ENCODE results near the gene NSFL1C. TPM values are rescaled to one million over a fixed set of nuclear protein-coding genes. Genes with fewer than 3 reads are reported as not detected.

NSFL1C gene
- total RNA-seq, 1 experiment from 2014 or later: 24.2 TPM

DNA sequence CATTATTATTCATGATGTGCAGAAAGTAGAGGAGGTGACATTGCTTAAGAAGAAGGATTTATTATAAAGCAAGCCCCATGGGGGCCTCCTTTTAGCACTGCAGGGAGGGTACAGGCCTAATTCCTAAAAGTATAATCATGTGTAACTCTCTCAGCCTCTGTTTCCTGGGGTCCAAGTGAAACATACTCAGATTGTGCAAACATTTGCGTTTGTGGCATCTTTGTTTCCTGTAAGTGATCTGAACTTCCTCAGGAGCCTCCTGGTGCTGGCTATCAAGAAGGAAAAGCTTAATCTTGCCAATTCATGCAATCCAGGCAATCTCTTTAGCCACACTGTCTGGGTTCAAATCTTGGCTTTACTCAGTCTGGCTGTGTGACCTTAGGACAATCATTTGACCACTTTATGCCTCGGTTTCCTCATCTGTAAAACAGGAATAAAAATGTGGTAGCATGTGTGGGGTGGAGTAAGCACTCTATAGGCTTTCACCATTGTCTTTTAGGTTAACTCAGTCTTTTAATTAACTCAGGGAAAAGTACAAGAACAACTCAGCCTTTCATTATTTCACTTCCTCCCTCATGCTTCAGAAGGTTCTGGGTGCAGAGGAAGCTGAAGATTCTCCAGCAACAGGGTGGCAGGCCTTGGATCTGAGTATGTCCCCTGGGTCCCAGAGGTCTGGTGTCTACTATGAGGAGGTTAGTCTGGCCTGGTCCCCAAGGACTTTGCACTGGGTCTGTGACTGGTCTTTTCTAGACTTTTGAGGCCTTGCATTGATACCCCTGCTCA is 25.4 kb upstream of the NSFL1C start:
- no peak for DNase-seq
- Histone ChIP-seq H3K4me3 (ENCODE audit: insufficient read depth, low read depth, low read length) (no peak overlapping the region), H3K27me3 (ENCODE audit: control insufficient read depth, insufficient read depth, low read length) (no peaks in the 10 kb centered on the region; the same call in 1 of the 2 replicates), H3K36me3 (replicated peaks; ENCODE audit: control insufficient read depth, insufficient read depth, low read length) (no peaks in the 10 kb centered on the region)

DNA sequence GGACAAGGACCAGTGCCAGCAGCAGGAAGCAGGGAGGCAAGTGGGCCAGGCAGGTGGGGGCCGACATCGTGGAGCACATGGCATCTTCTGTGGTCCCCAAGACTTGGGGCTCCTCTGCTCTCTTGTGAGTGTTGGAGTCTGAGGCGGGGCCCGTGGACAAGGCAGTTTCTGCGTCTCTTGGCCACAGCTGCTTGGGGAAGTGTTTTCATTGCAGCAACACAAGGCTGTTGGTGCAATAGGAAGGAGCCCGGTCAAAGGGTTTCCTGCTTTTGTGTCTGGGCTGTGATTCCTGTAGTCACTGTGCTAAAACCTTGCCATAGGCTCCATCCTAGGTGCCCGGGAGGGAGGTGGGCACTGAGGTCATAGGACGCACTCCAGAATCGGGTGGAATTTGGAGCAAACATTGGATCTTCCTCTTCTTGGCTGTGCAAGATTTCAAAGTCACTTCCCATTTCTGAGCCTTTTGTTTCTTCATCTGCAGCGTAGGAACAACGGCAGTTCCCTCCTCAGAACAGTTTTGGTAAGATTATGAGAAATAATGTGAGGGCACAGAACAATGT is 24.7 kb upstream of the NSFL1C start, which contains the start of gene SIRPB2:
SIRPB2 (minus strand) TSS at position 140 of the 560 bp plus-strand sequence; CDS start at position 79, 61 bp downstream.
- Histone ChIP-seq H3K4me3 (ENCODE audit: insufficient read depth, low read depth, low read length) (no peak within 1 kb of the TSS), H3K27me3 (ENCODE audit: control insufficient read depth, insufficient read depth, low read length) (no peaks in the 10 kb centered on the region; the same call in 1 of the 2 replicates), H3K36me3 (replicated peaks; ENCODE audit: control insufficient read depth, insufficient read depth, low read length) (no peaks in the 10 kb centered on the region)
- DNase-seq: no peak

DNA sequence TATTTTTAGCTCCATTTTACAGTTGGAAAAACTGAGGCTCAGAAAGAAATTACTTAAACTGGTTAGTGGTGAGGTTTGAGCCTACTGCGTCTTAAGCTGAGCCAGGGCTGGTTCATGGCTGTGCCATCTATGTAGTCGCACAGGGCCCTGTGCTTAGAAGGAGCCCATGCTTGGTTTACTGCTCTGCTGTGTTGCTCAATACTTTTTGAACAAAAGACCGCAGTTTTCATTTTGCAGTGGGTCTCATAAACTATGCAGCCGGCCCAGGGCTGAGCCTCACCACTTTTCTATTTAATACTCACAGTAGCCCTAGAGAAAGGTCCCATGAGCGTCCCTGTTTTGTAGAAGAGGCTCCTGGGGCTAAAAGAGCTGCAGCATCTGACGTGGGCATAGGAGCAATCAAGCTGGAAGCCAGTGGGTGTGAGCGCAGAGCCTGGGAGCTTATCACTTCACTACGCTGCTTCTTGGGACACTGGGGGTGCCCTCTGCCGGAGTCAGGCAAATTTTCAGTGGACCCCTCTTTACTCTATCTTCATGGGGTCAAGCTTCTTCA is 24.1 kb upstream of the NSFL1C start:
- Histone ChIP-seq H3K4me3 (ENCODE audit: insufficient read depth, low read depth, low read length) (no peak overlapping the region), H3K27me3 (ENCODE audit: control insufficient read depth, insufficient read depth, low read length) (no peaks in the 10 kb centered on the region; the same call in 1 of the 2 replicates), H3K36me3 (replicated peaks; ENCODE audit: control insufficient read depth, insufficient read depth, low read length) (no peaks in the 10 kb centered on the region)
- DNase-seq: no peak

DNA sequence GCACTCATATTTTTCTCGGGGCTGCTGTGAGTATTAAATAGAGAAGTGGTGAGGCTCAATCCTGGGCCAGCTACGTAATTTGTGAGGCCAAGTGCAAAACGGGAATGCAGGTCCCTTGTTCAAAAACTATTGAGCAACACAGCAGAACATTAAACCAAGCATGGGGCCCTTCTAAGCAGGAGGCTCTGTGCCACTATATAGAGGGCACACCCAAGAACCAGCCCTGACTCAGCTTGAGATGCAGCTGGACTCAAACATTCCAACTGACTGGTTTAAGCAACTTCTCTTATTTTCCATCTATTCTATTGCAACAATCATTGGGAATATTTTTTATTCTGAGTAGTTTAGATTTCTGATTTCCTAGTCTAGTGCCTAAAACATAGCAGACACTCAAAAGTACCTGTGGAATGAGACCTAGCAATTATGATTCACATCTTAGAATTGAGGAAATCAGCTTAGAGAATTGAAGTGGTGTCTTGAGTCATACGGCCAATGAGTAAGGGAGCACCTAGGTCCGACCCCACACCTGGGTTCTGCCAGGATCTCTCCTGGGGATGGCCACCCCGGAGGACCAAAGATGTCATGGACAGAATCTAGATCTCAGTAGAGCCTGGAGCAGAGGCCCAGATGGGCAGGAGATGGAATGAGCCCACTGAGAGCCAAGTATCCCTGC is 23.3 kb upstream of the NSFL1C start:
- no peak for DNase-seq
- no peaks in the 10 kb centered on the region; the same call in 1 of the 2 replicates for H3K27me3 ChIP-seq (ENCODE audit: control insufficient read depth, insufficient read depth, low read length)

DNA sequence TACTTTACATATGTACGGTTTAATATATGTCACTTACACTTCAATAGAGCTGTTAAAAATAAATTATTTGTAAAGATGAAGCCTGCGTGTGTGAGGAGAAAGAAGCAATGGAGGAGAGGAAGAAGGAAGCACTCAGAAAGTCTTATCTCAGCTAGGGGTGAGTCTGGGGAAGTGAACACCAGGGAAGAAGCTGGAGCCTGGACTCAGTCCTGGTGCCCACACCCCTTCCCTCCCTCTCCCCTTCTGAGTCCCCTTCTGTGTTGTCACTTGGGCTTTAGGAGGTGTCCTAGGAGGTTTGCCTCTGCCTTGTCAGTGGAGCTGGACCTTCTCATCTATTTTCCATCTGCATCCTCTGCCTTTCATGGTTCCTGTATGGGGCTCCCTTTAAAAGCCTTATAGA is 22.7 kb upstream of the NSFL1C start:
- Histone ChIP-seq H3K36me3 (replicated peaks; ENCODE audit: control insufficient read depth, insufficient read depth, low read length) (no peaks in the 10 kb centered on the region), H3K27me3 (ENCODE audit: control insufficient read depth, insufficient read depth, low read length) (no peaks in the 10 kb centered on the region; the same call in 1 of the 2 replicates), H3K4me3 (ENCODE audit: insufficient read depth, low read depth, low read length) (no peak overlapping the region)
- DNase-seq: no peak

More for the DNA sequence above, 23.3 kb upstream of the NSFL1C start:
- Histone ChIP-seq H3K36me3 (replicated peaks; ENCODE audit: control insufficient read depth, insufficient read depth, low read length) (no peaks in the 10 kb centered on the region), H3K4me3 (ENCODE audit: insufficient read depth, low read depth, low read length) (no peak overlapping the region)

DNA sequence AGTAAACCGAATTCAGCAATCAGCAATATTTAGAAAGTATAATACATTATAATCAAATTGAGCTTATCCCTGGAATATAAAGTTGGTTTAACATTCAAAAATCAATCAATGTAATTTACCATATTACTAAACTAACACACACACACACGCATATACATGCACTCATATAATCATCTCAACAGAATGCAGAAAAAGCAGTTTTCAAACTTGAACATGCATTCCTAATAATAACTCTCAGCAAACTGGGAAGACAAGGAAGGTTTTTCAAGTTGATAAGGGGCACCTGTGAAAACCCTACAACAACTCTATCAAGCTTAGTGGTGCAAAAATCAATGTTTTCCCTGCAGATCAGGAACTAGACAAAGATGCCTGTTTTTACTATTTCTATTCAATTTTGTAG is 19.9 kb upstream of the NSFL1C start:
- DNase-seq: no peak
- Histone ChIP-seq H3K4me3 (ENCODE audit: insufficient read depth, low read depth, low read length) (no peak overlapping the region), H3K27me3 (ENCODE audit: control insufficient read depth, insufficient read depth, low read length) (no peaks in the 10 kb centered on the region; the same call in 1 of the 2 replicates), H3K36me3 (replicated peaks; ENCODE audit: control insufficient read depth, insufficient read depth, low read length) (no peaks in the 10 kb centered on the region)

DNA sequence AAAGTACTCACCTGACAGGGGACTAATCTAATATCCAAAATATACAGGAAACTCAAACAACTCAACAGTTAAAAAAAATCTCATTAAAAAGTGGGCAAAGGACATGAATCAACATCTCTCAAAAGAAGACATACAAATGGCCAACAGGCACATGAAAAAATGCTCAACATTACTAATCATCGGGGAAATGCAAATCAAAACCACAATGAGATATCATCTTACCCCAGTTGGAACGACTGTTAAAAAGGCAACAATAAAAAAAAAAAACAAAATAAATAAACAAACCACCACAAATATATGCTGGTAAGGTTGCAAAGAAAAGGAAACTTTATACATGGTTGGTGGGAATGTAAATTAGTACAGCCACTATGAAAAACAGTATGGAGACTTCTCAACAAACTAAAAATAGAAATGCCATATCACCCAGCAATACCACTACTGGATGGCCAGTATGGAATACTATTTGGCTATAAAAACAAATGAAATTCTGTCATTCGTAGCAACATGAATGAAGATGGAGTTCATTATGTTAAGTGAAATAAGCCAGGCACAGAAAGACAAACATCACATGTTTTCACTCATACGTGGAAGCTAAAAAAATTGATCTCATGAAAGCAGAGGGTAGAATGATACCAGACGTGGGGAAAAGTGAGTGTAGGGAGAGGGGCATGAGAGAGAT is 17.9 kb upstream of the NSFL1C start:
- Histone ChIP-seq H3K27me3 (ENCODE audit: control insufficient read depth, insufficient read depth, low read length) (no peaks in the 10 kb centered on the region; the same call in 1 of the 2 replicates), H3K36me3 (replicated peaks; ENCODE audit: control insufficient read depth, insufficient read depth, low read length) (no peaks in the 10 kb centered on the region), H3K4me3 (ENCODE audit: insufficient read depth, low read depth, low read length) (no peak overlapping the region)
- no peak for DNase-seq

DNA sequence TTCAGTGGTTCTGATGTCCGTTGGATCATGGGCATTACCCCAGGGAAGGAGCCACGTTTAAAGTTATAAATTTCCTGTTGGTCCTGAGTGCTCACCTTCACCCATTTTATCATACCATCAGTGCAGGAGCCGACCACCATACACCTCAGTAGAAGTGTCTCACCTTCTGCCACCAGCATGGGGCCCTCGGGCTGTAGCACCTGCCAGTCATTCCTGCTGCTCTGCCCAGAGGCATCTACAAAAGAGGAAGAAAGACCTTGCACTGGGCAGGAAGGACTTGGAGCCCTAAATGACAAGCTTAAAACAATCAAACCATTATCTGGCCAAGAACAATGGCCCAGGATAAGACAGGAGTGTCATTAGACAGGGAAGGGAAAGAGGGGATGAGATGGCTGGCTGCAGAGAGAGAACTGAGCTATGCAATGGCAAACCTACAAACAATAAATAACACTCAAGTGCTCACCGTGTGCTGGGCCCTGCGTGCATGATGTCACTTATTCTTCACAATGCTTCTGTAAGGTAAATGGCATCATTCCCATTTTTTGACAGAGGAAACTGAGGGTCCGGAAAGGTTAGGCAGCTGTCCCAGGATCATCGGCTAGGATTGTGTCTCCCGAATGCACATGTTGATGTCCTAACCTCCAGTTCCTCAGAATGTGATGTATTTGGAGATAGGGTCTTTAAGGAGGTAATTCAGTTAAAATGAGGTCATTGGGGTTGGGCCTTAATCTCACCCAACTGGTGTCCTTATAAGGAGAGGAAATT is 13.4 kb upstream of the NSFL1C start:
- Histone ChIP-seq H3K36me3 (replicated peaks; ENCODE audit: control insufficient read depth, insufficient read depth, low read length) (no peaks in the 10 kb centered on the region), H3K4me3 (ENCODE audit: insufficient read depth, low read depth, low read length) (no peak overlapping the region), H3K27me3 (ENCODE audit: control insufficient read depth, insufficient read depth, low read length) (no peaks in the 10 kb centered on the region)
- DNase-seq: no peak

DNA sequence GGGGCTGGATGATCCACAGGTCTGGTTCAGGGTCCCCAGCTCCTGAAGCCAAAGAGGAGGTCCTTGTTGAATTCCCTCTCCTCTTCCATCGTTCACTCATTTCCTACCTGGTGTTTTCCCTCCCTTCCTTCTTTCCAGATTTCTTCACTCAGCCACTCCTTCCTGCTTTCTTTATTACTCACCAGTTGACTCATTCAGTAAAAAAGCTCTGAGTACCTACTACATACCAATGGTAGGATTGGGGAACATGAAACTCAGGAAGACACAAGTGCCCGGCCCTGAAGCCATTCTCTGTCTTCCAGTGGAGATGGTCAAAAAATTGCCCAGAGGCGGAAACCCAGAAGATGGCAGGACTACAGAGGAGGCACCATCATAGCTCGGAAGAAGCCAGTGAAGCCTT is 11.9 kb upstream of the NSFL1C start:
- no peak overlapping the region for H3K4me3 ChIP-seq (ENCODE audit: insufficient read depth, low read depth, low read length)
- no peaks in the 10 kb centered on the region for H3K36me3 ChIP-seq (replicated peaks; ENCODE audit: control insufficient read depth, insufficient read depth, low read length)
- DNase-seq: no peak
- no peaks in the 10 kb centered on the region for H3K27me3 ChIP-seq (ENCODE audit: control insufficient read depth, insufficient read depth, low read length)

DNA sequence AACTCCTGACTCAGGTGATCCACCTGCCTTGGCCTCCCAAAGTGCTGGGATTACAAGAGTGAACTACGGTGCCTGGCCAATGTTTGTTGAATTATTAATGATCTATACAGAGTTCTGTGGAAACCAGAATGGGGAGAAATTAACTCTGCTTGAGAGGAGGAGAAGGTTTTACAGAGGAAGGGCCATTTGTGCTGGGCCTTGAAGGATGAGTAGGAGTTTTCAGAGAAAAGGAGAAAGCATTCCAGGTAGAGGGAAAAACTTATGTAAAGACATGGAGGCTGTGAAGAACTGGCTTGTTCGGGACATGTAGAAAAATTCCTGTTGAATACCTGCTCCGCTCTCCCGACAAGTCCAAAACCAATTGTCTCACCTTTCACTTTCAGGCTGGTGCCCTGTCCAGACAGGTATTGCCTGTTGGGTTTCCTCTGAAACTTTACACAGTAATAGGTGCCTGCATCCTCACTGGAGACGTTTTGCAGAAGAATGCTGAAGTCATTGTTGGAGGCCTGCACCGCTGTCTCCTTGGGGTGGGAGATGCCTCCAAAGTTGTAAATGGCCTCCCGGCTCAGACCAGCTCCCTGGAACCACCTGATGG is 11.3 kb upstream of the NSFL1C start:
- no peak for DNase-seq
- Histone ChIP-seq H3K36me3 (replicated peaks; ENCODE audit: control insufficient read depth, insufficient read depth, low read length) (no peaks in the 10 kb centered on the region), H3K27me3 (ENCODE audit: control insufficient read depth, insufficient read depth, low read length) (no peaks in the 10 kb centered on the region), H3K4me3 (ENCODE audit: insufficient read depth, low read depth, low read length) (no peak overlapping the region)

DNA sequence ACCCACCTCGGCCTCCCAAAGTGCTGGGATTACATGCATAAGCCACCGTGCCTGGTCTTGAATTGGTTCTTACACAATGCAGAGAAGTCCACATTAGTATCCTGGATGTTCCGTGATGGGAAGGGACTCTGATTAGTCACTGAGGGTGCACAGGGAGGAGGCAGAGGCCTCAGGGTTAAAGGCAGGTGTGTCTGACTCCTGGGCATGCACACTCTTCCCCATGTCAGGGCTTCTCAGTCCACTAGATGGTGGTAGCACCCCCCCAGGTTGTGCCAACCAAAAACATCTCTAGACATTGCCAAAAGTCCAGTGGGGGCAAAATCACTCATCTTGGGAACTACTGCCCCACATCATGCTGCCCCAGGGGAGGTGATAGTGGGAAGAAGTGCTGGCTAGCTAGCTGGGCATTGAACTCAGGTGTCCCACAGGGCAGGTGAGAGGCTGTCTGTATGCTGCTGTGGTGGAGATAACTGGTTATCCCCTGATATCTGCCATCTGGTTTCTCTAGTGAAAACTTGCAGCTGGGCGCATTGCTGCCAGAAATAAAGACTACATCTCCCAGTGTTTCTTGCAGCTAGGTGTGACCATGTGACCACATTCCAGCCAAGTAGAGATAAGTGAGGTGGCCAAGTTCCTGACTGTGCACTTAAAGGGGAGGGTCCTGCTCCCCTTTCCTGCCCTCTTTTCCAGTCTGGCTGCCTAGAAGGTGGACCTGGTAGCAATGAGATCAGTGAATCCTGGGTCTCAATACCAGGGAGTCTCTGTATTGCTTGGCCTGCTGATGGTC is 8.4 kb upstream of the NSFL1C start:
- peak; percentile 44 for DNase-seq
- no peak overlapping the region for H3K4me3 ChIP-seq (ENCODE audit: insufficient read depth, low read depth, low read length)
- no peaks in the 10 kb centered on the region for H3K27me3 ChIP-seq (ENCODE audit: control insufficient read depth, insufficient read depth, low read length)
- H3K36me3 ChIP-seq (replicated peaks; ENCODE audit: control insufficient read depth, insufficient read depth, low read length): no peaks in the 10 kb centered on the region

DNA sequence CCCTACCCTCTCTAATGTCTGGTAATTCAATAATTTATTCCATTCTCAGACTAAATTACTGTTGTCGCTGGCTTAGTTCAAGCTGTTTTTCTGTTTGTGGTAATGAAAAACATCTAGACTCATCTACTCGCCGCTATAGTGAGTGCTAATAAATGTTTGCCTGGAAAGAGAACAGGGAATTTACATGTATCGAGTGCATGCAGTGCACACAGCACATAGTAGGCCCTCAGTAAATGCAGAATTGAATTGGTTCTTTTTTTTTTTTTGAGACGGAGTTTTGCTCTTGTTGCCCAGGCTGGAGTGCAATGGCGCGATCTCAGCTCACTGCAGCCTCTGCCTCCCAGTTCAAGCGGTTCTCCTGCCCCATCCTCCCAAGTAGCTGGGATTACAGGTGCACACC is 7.7 kb upstream of the NSFL1C start:
- H3K36me3 ChIP-seq (replicated peaks; ENCODE audit: control insufficient read depth, insufficient read depth, low read length): no peaks in the 10 kb centered on the region
- no peak for DNase-seq
- no peak overlapping the region for H3K4me3 ChIP-seq (ENCODE audit: insufficient read depth, low read depth, low read length)
- no peaks in the 10 kb centered on the region for H3K27me3 ChIP-seq (ENCODE audit: control insufficient read depth, insufficient read depth, low read length)

Measured in H7 (cell line).